GM18858 (cell line): ENCODE data around the gene AMFR.

Experiments
- ATAC-seq: cut with Tn5 transposase; IDR thresholded peaks from one replicate; pipeline ENCODE4 v1.9.1; 2021; ENCODE audit not compliant: unreplicated experiment

The AMFR gene

GRCh38 chr16:56314244-56314850 lies 111.0 kb downstream of the AMFR start:
- no peak for ATAC-seq

DNA sequence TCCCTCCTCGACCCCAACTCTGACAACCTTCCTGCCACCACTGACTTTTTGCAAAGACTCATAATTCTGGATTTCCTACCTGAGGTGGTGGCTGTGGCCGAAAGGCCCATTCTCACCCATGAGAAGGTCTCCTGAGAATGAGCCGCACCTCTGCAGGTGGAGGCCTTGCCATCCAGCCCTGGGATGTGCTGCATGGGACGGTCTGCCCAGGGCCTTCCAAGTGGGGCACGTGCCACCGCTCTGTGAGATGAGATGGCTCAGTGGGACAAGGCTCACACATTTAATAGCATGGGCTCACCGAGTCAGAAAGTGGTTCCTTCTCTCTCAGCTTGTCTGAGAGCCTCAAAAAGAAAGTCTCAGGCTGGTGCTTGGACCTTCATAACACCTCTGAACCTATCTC lies 112.8 kb downstream of the AMFR start:
- no peak for ATAC-seq

GRCh38 chr16:56312028-56312300 lies 113.4 kb downstream of the AMFR start:
- ATAC-seq = no peak
